Large intestine (tissue), 12 donors: ENCODE data around the gene ADK. TPM values are rescaled to one million over a fixed set of nuclear protein-coding genes. Genes with fewer than 3 reads are reported as not detected.

Experiments used
- DNase-seq, 2 donors: peaks; one replicate each; pipeline versions ENCODE4 v3.0.0 to v3.0.0-alpha.2; 2013
- H3K27ac ChIP-seq: one replicate; pipeline ENCODE4 v1.5.1; 2013; ENCODE audit warnings: low read length
- H3K27me3 ChIP-seq: 2 replicates; pipeline ENCODE4 v1.6.1; 2013; ENCODE audit warnings: low read length; ENCODE audit not compliant: control insufficient read depth, insufficient read depth
- H3K36me3 ChIP-seq: 2 replicates; pipeline ENCODE4 v1.6.1; 2013; ENCODE audit warnings: low read length; ENCODE audit not compliant: control insufficient read depth, insufficient read depth
- H3K4me1 ChIP-seq: one replicate; pipeline ENCODE4 v1.6.1; 2013; ENCODE audit warnings: low read length; ENCODE audit not compliant: control insufficient read depth, insufficient read depth
- H3K4me3 ChIP-seq: one replicate; pipeline ENCODE4 v1.5.1; 2013; ENCODE audit warnings: low read length
- H3K9me3 ChIP-seq: one replicate; pipeline ENCODE4 v1.6.1; 2013; ENCODE audit warnings: mild to moderate bottlenecking, low read depth, low read length, moderate library complexity; ENCODE audit not compliant: control insufficient read depth
- WGBS: methylation state at CpG from one replicate; pipeline ENCODE4 v1.1.5; 2013; ENCODE audit warnings: low lambda C conversion rate; ENCODE audit not compliant: insufficient coverage; 5-methylcytosine and 5-hydroxymethylcytosine counted together
- long read RNA-seq, 11 donors: transcript quantifications; one replicate each; lab custom pipeline, GENCODE V29; 2026
- polyA plus RNA-seq: library from polyadenylated mRNA; unstranded; fragments of 120-200 nt; gene quantifications from one replicate; pipeline ENCODE4 v1.2.1, GENCODE V29; 2013

Gene ADK
- polyA plus RNA-seq, result 30.1 TPM
- long read RNA-seq, donor 1, transcript ADK-201 (11 exons, 1,169 nt), result minor isoform, 5 of 14 reads
- long read RNA-seq, donor 1, transcript ADK-202 (11 exons, 2,083 nt), result major isoform, 9 of 14 reads
- long read RNA-seq, donor 1, partial matches to known transcripts, result 0 of 14 reads
- long read RNA-seq, donor 1, other reads (novel, unspliced or antisense), result 0 of 14 reads
- long read RNA-seq, donor 2, transcript ADK-201 (11 exons, 1,169 nt), result major isoform, 6 of 15 reads
- long read RNA-seq, donor 2, partial matches to known transcripts, result 5 of 15 reads
- long read RNA-seq, donor 2, other reads (novel, unspliced or antisense), result 0 of 15 reads
- long read RNA-seq, donor 3, result 0 reads
- long read RNA-seq, donor 4, result 0 reads
- long read RNA-seq, donor 5, transcript ADK-202 (11 exons, 2,083 nt), result major isoform, 9 of 12 reads
- long read RNA-seq, donor 5, partial matches to known transcripts, result 0 of 12 reads
- long read RNA-seq, donor 5, other reads (novel, unspliced or antisense), result 0 of 12 reads
- long read RNA-seq, donor 6, transcript ADK-201 (11 exons, 1,169 nt), result major isoform, 6 of 11 reads
- long read RNA-seq, donor 6, transcript ADK-202 (11 exons, 2,083 nt), result minor isoform, 5 of 11 reads
- long read RNA-seq, donor 6, partial matches to known transcripts, result 0 of 11 reads
- long read RNA-seq, donor 6, other reads (novel, unspliced or antisense), result 0 of 11 reads
- long read RNA-seq, donor 7, partial matches to known transcripts, result 0 of 4 reads
- long read RNA-seq, donor 7, other reads (novel, unspliced or antisense), result 0 of 4 reads
- long read RNA-seq, donor 8, transcript ADK-202 (11 exons, 2,083 nt), result major isoform, 7 of 10 reads
- long read RNA-seq, donor 8, partial matches to known transcripts, result 0 of 10 reads
- long read RNA-seq, donor 8, other reads (novel, unspliced or antisense), result 0 of 10 reads
- long read RNA-seq, donor 9, transcript ADK-202 (11 exons, 2,083 nt), result major isoform, 5 of 10 reads
- long read RNA-seq, donor 9, partial matches to known transcripts, result 0 of 10 reads
- long read RNA-seq, donor 9, other reads (novel, unspliced or antisense), result 0 of 10 reads
- long read RNA-seq, donor 10, transcript ADK-202 (11 exons, 2,083 nt), result major isoform, 5 of 15 reads
- long read RNA-seq, donor 10, transcript ADK-201 (11 exons, 1,169 nt), result major isoform, 5 of 15 reads
- long read RNA-seq, donor 10, partial matches to known transcripts, result 5 of 15 reads
- long read RNA-seq, donor 10, other reads (novel, unspliced or antisense), result 0 of 15 reads
- long read RNA-seq, donor 11, partial matches to known transcripts, result 6 of 11 reads
- long read RNA-seq, donor 11, other reads (novel, unspliced or antisense), result 0 of 11 reads

DNA sequence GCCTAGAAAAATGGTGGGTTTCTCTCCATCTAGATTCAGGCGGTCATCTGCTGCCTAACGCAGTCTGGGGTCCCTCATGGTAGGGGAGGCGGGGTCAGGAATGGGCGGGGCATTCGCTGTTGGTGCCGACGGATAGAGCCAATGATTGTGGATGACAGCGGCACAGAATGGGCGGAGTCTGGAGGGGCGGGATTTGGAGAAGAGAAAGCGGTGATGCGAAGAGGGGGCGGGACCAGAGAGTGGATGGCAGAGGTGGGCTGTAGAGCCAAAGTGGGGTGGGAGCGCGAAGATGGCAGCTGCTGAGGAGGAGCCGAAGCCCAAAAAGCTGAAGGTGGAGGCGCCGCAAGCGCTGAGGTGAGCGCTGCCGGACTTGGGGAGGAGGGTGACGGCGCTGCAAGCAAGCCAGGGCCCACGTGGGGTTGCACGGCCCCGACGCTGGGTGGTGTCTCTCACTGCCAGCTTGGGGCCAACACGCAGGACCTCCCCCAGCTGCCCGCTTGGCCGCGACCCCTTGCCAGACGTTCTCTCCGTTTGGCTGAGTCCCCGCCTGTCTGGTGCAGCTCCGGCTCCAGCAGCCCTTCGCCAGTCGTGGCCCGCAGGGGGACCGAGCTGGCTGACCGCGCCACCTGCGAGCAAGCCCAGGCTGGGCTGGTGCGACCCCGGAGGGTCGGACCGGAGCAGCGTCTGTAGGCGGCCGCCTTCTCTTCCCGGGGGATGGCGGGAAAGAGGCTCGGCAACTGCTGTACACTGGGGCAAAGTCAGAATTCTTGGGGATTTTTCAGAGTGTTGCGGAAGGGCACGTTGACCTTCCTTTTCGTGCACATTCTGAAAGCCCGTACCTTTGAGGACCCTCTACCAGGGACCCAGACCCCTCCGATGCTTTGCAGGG, at the start of gene ADK:
TSS of gene ADK (plus strand) at position 232 of the 889 bp plus-strand sequence. CDS start at position 290, 58 bp downstream.
- Histone ChIP-seq H3K36me3 (no peaks in the 10 kb centered on the region), H3K27ac (peak within 1 kb of the TSS; percentile 92), H3K27me3 (no peaks in the 10 kb centered on the region), H3K9me3 (peaks cover 5% of the 10 kb centered on the region), H3K4me3 (peak within 1 kb of the TSS; percentile 99), H3K4me1 (peaks cover 3% of the 10 kb centered on the region)
- DNase-seq, result peak; percentile 99
- no CpG with 5 or more reads among the region's 57 CpGs for WGBS

DNA sequence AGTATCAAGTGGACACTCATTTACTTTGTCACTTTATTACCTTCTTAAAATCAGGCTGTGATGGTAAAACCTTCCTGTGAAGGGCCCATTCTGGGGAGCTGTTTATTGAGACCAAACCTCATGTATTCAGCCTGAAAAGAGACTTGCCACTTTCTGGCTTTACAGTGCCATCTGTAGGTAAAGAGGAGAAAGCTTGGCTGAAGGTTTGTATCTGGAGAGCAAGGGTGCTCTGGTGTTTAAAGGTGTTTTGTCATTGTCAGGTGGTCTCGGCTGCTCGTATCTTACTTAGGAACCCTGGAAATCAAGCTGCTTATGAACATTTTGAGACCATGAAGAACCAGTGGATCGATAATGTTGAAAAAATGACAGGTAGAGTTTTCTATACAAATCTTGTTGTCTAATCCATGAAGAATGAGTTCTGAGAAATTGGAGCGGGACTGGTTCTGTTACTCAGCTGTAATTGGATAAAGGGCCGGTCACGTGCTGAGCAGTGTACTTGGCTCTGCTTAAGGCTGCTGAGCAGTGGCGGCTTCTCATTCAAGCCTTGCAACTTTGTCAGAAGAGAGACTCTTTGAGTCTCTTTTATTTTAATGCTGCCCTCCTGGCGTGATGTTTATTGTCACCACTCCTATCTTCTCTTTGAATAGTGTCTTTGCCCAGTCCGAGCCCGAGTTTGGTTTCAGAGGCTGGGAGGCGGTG, 47.3 kb upstream of the ADK start:
- Histone ChIP-seq H3K4me3 (no peak overlapping the region), H3K27ac (no peak overlapping the region), H3K36me3 (peaks cover 54% of the 10 kb centered on the region), H3K9me3 (no peaks in the 10 kb centered on the region), H3K4me1 (no peaks in the 10 kb centered on the region), H3K27me3 (no peaks in the 10 kb centered on the region)
- DNase-seq, result no peak
- 89% methylated on average over 3 of the region's 11 CpGs for WGBS

DNA sequence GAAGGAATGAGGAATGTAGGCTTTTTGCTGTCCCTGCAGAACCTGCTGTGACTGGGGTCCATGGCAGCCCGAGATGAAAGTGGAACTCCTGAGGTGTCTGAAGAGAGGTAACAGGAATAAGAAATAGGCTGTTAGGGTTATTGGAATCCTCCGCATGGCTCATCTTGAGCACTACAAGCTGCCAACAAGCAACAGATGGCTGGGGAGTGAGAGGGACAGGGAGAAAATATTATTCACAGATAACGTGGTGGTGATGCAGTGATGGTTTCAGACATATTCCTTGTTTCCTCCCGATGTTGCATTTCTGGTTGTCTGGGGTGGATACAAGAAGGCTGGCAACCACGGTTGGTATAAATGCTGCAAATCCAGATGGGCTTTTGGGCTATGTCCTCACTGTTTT, 46.5 kb upstream of the ADK start:
- no CpG with 5 or more reads among the region's 5 CpGs for WGBS
- H3K36me3 ChIP-seq, result peaks cover 60% of the 10 kb centered on the region

GRCh38 chr10:74104996-74105395, 46.0 kb upstream of the ADK start:
- Histone ChIP-seq H3K36me3 (peaks cover 60% of the 10 kb centered on the region), H3K27ac (no peak overlapping the region), H3K4me1 (no peaks in the 10 kb centered on the region), H3K4me3 (no peak overlapping the region), H3K27me3 (no peaks in the 10 kb centered on the region), H3K9me3 (no peaks in the 10 kb centered on the region)
- no peak for DNase-seq
- WGBS, result no CpG with 5 or more reads among the region's 8 CpGs

More for the DNA sequence above, 46.5 kb upstream of the ADK start:
- no peaks in the 10 kb centered on the region for H3K27me3 ChIP-seq
- H3K4me1 ChIP-seq, result no peaks in the 10 kb centered on the region
- H3K4me3 ChIP-seq, result no peak overlapping the region
- H3K9me3 ChIP-seq, result no peaks in the 10 kb centered on the region
- H3K27ac ChIP-seq, result no peak overlapping the region
- DNase-seq, result no peak

DNA sequence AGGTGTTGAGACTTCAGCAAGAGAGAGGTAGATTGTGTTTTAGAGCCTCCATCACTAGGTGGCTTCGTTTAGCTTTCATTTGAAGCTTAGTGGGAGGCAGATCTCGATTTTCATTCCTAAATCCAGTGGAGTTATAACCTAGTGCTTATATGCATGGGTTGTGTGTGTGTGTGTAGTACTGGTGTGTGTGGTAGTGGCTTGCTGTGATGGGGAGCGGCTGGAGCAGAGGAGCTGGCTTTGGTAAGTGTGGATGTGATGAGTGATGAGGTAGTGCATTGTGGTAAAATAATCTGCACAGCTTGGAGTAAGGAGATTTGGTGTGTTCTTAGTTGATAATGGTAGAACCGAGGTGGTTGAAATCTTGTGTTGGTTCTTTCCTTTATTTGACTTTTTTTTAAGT, 43.6 kb upstream of the ADK start:
- no peak overlapping the region for H3K4me3 ChIP-seq
- no peaks in the 10 kb centered on the region for H3K27me3 ChIP-seq
- H3K27ac ChIP-seq, result no peak overlapping the region
- no peaks in the 10 kb centered on the region for H3K4me1 ChIP-seq
- H3K36me3 ChIP-seq, result peaks cover 71% of the 10 kb centered on the region
- no CpG with 5 or more reads among the region's 4 CpGs for WGBS
- H3K9me3 ChIP-seq, result no peaks in the 10 kb centered on the region
- DNase-seq, result no peak

- no peak overlapping the region for H3K4me3 ChIP-seq
- no peaks in the 10 kb centered on the region for H3K9me3 ChIP-seq
- H3K4me1 ChIP-seq, result no peaks in the 10 kb centered on the region
- no peak overlapping the region for H3K27ac ChIP-seq
- H3K36me3 ChIP-seq, result peaks cover 86% of the 10 kb centered on the region
- no peaks in the 10 kb centered on the region for H3K27me3 ChIP-seq
- no peak for DNase-seq
These were observed 41.6 kb upstream of the ADK start for GRCh38 chr10:74109452-74109851.

GRCh38 chr10:74110120-74110519, 40.9 kb upstream of the ADK start:
- no CpG with 5 or more reads among the region's 1 CpG for WGBS
- Histone ChIP-seq H3K27ac (no peak overlapping the region), H3K4me1 (no peaks in the 10 kb centered on the region), H3K36me3 (peaks cover 86% of the 10 kb centered on the region), H3K4me3 (no peak overlapping the region), H3K27me3 (no peaks in the 10 kb centered on the region), H3K9me3 (no peaks in the 10 kb centered on the region)
- DNase-seq, result no peak

DNA sequence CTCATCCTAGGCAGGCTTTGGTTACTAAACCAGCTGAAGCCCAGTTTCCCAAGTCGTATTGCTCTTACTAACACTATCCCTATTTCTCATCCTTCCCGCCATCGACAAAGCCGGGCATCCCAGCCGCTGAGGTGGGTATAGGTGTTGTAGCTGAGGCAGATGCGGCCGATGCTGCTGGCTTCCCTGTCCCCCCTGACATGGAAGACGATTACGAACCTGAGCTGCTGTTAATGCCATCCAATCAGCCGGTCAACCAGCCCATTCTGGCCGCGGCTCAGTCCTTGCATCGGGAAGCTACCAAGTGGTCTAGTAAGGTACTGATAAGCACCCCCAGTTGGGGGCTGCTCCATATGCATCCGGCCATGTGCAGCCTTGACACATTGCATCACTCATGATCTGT, 39.2 kb upstream of the ADK start:
- no peak for DNase-seq
- Histone ChIP-seq H3K4me3 (no peak overlapping the region), H3K9me3 (no peaks in the 10 kb centered on the region), H3K36me3 (peaks cover 92% of the 10 kb centered on the region), H3K27me3 (no peaks in the 10 kb centered on the region), H3K4me1 (no peaks in the 10 kb centered on the region), H3K27ac (no peak overlapping the region)
- whole genome bisulfite sequencing, result no CpG with 5 or more reads among the region's 14 CpGs

- H3K9me3 ChIP-seq, result no peaks in the 10 kb centered on the region
- no peak overlapping the region for H3K27ac ChIP-seq
- H3K4me1 ChIP-seq, result no peaks in the 10 kb centered on the region
- H3K36me3 ChIP-seq, result peaks cover 97% of the 10 kb centered on the region
- WGBS, result no CpG with 5 or more reads among the region's 1 CpG
- H3K27me3 ChIP-seq, result no peaks in the 10 kb centered on the region
- DNase-seq, result no peak
- H3K4me3 ChIP-seq, result no peak overlapping the region
These were observed 37.5 kb upstream of the ADK start for GRCh38 chr10:74113546-74113945.
